Globus pallidus (tissue), 1 donor: ENCODE data around the gene PLEKHA1.

ENCODE experiments used
- DNase-seq: peaks from one replicate; pipeline ENCODE4 v3.0.0-alpha.2; 2015; ENCODE audit warnings: low spot score

Gene PLEKHA1

DNA sequence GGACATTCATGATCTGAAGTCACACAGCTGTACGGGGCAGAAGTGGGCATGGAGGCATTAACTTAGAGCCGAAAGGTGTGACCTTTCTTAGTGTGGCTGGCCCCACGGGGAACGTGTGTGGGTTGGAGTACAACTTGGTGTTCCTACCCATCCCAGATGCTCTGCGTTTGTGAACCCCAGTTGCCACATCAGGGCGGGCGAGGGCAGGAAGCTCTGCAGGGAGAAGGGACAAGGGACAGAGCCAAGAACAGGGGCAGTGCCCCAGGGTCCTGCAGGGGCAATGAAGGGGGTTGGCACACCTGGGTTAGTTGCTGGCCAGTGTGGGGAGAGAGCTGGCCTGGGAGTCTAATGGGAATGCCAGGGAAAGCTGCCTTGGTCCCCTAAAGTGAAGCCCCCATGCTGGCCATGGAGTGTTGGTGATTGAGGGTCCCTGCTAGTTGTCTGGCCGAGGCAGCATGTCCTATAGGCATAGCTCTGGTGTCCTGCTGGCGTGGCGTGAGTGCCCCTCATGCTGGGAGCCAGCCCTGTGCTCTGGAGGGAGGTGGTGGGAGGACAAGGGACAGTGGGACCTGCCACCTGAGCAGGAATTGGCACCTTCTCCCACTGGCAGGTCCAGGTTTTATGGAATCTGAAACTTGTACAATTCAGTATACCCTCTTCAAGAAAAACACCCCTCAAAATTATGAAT lies 105.8 kb downstream of the PLEKHA1 start:
- DNase-seq, result no peak

DNA sequence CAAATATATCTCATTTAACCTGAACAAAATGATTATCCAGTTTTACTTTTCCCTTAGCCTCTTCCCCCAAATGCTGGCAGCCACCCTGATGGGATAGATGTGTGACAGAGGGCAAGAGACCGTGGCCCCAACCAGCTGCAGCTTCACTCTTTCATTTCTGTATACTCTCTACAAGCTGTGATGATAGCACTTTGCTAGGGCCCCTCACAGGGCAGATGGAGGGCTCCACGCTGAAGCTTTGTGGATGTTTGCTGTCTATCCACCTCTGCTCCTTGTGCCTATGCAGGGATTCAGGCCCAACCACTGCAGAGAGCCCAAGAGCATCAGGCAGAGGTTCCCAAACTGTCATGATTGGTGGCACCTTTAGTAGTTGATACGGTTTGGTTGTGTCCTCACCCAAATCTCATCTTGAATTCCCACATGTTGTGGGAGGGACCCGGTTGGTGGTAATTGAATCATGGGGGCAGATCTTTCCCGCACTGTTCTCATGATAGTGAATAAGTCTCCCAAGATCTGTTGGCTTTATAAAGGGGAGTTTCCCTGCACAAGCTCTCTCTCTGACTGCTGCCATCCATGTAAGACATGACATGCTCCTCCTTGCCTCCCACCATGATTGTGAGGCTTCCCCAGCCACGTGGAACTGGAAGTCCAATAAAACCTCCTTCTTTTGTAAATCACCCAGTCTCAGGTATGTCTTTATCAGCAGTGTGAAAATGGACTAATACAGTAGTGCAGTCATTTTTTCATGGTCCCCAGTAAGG lies 107.0 kb downstream of the PLEKHA1 start:
- DNase-seq, result no peak
